HepG2 (cell line): ENCODE data around the gene ZNF274. TPM values are rescaled to one million over a fixed set of nuclear protein-coding genes. Genes with fewer than 3 reads are reported as not detected.

Source experiments
- ELF1 ChIP-seq: sonication (generic); formaldehyde crosslinking; IDR thresholded peaks from 2 replicates; pipeline ENCODE4 v1.4.0; 2020; ENCODE audit warnings: missing genetic modification reagents
- HNRNPUL1 ChIP-seq: fragments of 200-400 bp; formaldehyde crosslinking; IDR thresholded peaks from 2 replicates; pipeline ENCODE4 v1.6.1; 2017; ENCODE audit warnings: low read depth, mild to moderate bottlenecking, low read length, moderate library complexity
- IKZF4 ChIP-seq: sonication (generic); formaldehyde crosslinking; IDR thresholded peaks from 2 replicates; pipeline ENCODE4 v1.5.1; 2020; ENCODE audit warnings: borderline replicate concordance, mild to moderate bottlenecking, low read depth, missing genetic modification reagents; ENCODE audit errors: not compliant biosample characterization
- IRF9 ChIP-seq: sonication (generic); formaldehyde crosslinking; IDR thresholded peaks from 2 replicates; pipeline ENCODE4 v1.8.0; 2022; ENCODE audit warnings: missing genetic modification reagents, mild to moderate bottlenecking, borderline replicate concordance
- MAFG ChIP-seq: sonication (generic); formaldehyde crosslinking; IDR thresholded peaks from 2 replicates; pipeline ENCODE4 v1.5.1; 2020; ENCODE audit warnings: mild to moderate bottlenecking, missing genetic modification reagents
- MLLT10 ChIP-seq: sonication (generic); formaldehyde crosslinking; IDR thresholded peaks from 2 replicates; pipeline ENCODE4 v1.4.0; 2020; ENCODE audit warnings: missing genetic modification reagents
- NKX3-1 ChIP-seq: sonication (generic); formaldehyde crosslinking; IDR thresholded peaks from 2 replicates; pipeline ENCODE4 v1.5.0; 2020; ENCODE audit warnings: missing genetic modification reagents
- PRDM4 ChIP-seq: sonication (generic); formaldehyde crosslinking; IDR thresholded peaks from 2 replicates; pipeline ENCODE4 v1.9.0; 2021; ENCODE audit warnings: missing genetic modification reagents, borderline replicate concordance
- SRSF1 ChIP-seq: fragments of 200-400 bp; formaldehyde crosslinking; optimal IDR thresholded peaks from 2 replicates; pipeline ENCODE3; 2017; ENCODE audit warnings: mild to moderate bottlenecking, low read depth, low read length, moderate library complexity
- SSRP1 ChIP-seq: IDR thresholded peaks from 2 replicates; pipeline ENCODE4 v1.6.1; 2016; ENCODE audit warnings: control low read depth
- TBP ChIP-seq: sonication (generic); formaldehyde crosslinking; IDR thresholded peaks from 2 replicates; pipeline ENCODE4 v1.5.0; 2020; ENCODE audit warnings: missing genetic modification reagents
- TMF1 ChIP-seq: sonication (generic); formaldehyde crosslinking; IDR thresholded peaks from 2 replicates; pipeline ENCODE4 v1.8.1; 2022; ENCODE audit warnings: low read depth, missing genetic modification reagents
- TRIM22 ChIP-seq: fragments of 450-650 bp; IDR thresholded peaks from 2 replicates; pipeline ENCODE4 v1.6.1; 2017
- YY1 ChIP-seq: IDR thresholded peaks from 2 replicates; pipeline ENCODE4 v1.6.1; 2011; ENCODE audit warnings: low read length, low read depth, moderate library complexity, mild to moderate bottlenecking; ENCODE audit not compliant: insufficient read depth, insufficient replicate concordance
- ZFP1 ChIP-seq: IDR thresholded peaks from 2 replicates; pipeline ENCODE4 v1.6.1; 2016
- ZFP91 ChIP-seq: sonication (generic); formaldehyde crosslinking; IDR thresholded peaks from 2 replicates; pipeline ENCODE4 v1.9.0; 2022; ENCODE audit warnings: missing genetic modification reagents, mild to moderate bottlenecking, borderline replicate concordance
- ZNF12 ChIP-seq: sonication (generic); formaldehyde crosslinking; IDR thresholded peaks from 2 replicates; pipeline ENCODE4 v1.5.0; 2020; ENCODE audit warnings: missing genetic modification reagents
- ZNF274 ChIP-seq: sonication (generic); formaldehyde crosslinking; IDR thresholded peaks from 2 replicates; pipeline ENCODE4 v1.5.1; 2020; ENCODE audit warnings: mild to moderate bottlenecking, missing genetic modification reagents
- ZNF276 ChIP-seq: sonication (generic); formaldehyde crosslinking; IDR thresholded peaks from 2 replicates; pipeline ENCODE4 v1.4.0; 2020; ENCODE audit warnings: mild to moderate bottlenecking, low read depth, missing genetic modification reagents
- ZNF577 ChIP-seq: sonication (generic); formaldehyde crosslinking; IDR thresholded peaks from 2 replicates; pipeline ENCODE4 v1.4.0; 2020; ENCODE audit warnings: mild to moderate bottlenecking, low read depth, missing genetic modification reagents, borderline replicate concordance
- polyA plus RNA-seq, 8 experiments: library from polyadenylated mRNA; depleted of rRNA in 3 of 8; stranded (reverse) in 7 of 8; unstranded in 1 of 8; fragments of >200 nt; fragmentation: Illumina TruSeq in 4 of 8; extraction: Trizol in 4 of 8; gene quantifications; 2 replicates each; pipeline versions ENCODE4 v1.2.1 to v1.2.3, GENCODE V29; 2011 to 2016; ENCODE audit warnings: low read depth in 4 of 8, missing spikeins in 1 of 8, mixed read lengths in 1 of 8; ENCODE audit not compliant: insufficient read depth in 1 of 8
- total RNA-seq, 5 experiments: library from RNA; depleted of rRNA; stranded (reverse); fragments of >200 nt; fragmentation: Illumina TruSeq; extraction: Trizol; gene quantifications; 2 replicates each; pipeline ENCODE4 v1.2.3, GENCODE V29; 2016; ENCODE audit warnings: low read depth in 1 of 5

Gene ZNF274
- total and polyA plus RNA-seq, 2 of the 13 experiments (the other 11 are each of a cell fraction or from before 2014, with no cell fraction given), result 16.1 to 23.0 TPM

- no peak for TF ChIP-seq TRIM22
- TF ChIP-seq MAFG (CRISPR knock-in tag), result no peak
- peak; percentile 72 for TF ChIP-seq YY1
- no peak for TF ChIP-seq ZFP1 (CRISPR knock-in tag)
- TF ChIP-seq ZNF274 (CRISPR knock-in tag), result peak; percentile 79; the same call in 1 of the 2 replicates
- peak; percentile 96 for TF ChIP-seq ZFP91 (CRISPR knock-in tag)
- no peak for TF ChIP-seq MLLT10 (CRISPR knock-in tag)
- TF ChIP-seq ELF1, result peak; percentile 99
- TF ChIP-seq ZNF276 (CRISPR knock-in tag), result 0 out of 2 replicates have a peak, but pooled peaks have one; percentile 25
- TF ChIP-seq SSRP1 (CRISPR knock-in tag), result no peak
- TF ChIP-seq IRF9, result peak; percentile 94
- TF ChIP-seq ZNF577, result no peak
- no peak for TF ChIP-seq HNRNPUL1
- no peak for TF ChIP-seq IKZF4
- TF ChIP-seq PRDM4 (CRISPR knock-in tag), result no peak
- TF ChIP-seq ZNF12, result no peak
- peak; percentile 58; the same call in 1 of the 2 replicates for TF ChIP-seq TMF1
- no peak for TF ChIP-seq TBP (CRISPR knock-in tag)
- 0 out of 2 replicates have a peak, but pooled peaks have one; percentile 84 for TF ChIP-seq NKX3-1 (CRISPR knock-in tag)
- peak; percentile 69 for TF ChIP-seq SRSF1
Measured at GRCh38 chr19:58154679-58155648, 27.9 kb upstream of the ZNF274 start (continued).
